HEK293T (cell line): Measurements from ENCODE around the gene NOCT.
A peak's percentile ranks its signal among the peaks of the same experiment; 100 is the strongest.

Experiments
- CTCF ChIA-PET: fragments of 350-600 bp; formaldehyde crosslinking; extraction: SDS; loops from one replicate; lab custom pipeline; 2021; ENCODE audit warnings: antibody characterized with exemption, inconsistent platforms; lab: Yijun Ruan, JAX
- POLR2A ChIA-PET: fragments of 350-600 bp; formaldehyde crosslinking; extraction: SDS; loops from one replicate; lab custom pipeline; 2020; ENCODE audit warnings: antibody characterized with exemption, inconsistent platforms; lab: Yijun Ruan, JAX
- DNase-seq: peaks from one replicate; pipeline ENCODE4 v3.0.0; 2012; ENCODE audit warnings: mixed read lengths; ENCODE audit errors: extremely low spot score
- ARNT ChIP-seq: fragments of 450-650 bp; IDR thresholded peaks from 2 replicates; pipeline ENCODE4 v1.6.1; 2017; ENCODE audit warnings: mild to moderate bottlenecking
- BHLHE40 ChIP-seq: fragments of 450-650 bp; IDR thresholded peaks from 2 replicates; pipeline ENCODE4 v1.6.1; 2016; ENCODE audit warnings: mild to moderate bottlenecking, moderate library complexity, borderline replicate concordance
- CTBP1 ChIP-seq: fragments of 450-650 bp; IDR thresholded peaks from 2 replicates; pipeline ENCODE4 v1.6.1; 2016; ENCODE audit warnings: borderline replicate concordance
- ELF4 ChIP-seq: fragments of 450-650 bp; IDR thresholded peaks from 2 replicates; pipeline ENCODE4 v1.6.1; 2017; ENCODE audit warnings: antibody characterized with exemption
- FOXA1 ChIP-seq: fragments of 450-650 bp; IDR thresholded peaks from 2 replicates; pipeline ENCODE4 v1.6.1; 2016; ENCODE audit warnings: mild to moderate bottlenecking
- FOXK2 ChIP-seq: fragments of 450-650 bp; IDR thresholded peaks from 2 replicates; pipeline ENCODE4 v1.6.1; 2016; ENCODE audit warnings: mild to moderate bottlenecking
- FOXM1 ChIP-seq: fragments of 450-650 bp; IDR thresholded peaks from 2 replicates; pipeline ENCODE4 v1.6.1; 2017; ENCODE audit warnings: mild to moderate bottlenecking, borderline replicate concordance
- HDGF ChIP-seq: fragments of 450-650 bp; IDR thresholded peaks from 2 replicates; pipeline ENCODE4 v1.6.1; 2017; ENCODE audit warnings: antibody characterized with exemption, borderline replicate concordance
- L3MBTL2 ChIP-seq: fragments of 450-650 bp; conservative IDR thresholded peaks from 2 replicates; pipeline ENCODE4 v1.6.1; 2016; ENCODE audit warnings: mild to moderate bottlenecking
- LEF1 ChIP-seq: fragments of 450-650 bp; IDR thresholded peaks from 2 replicates; pipeline ENCODE4 v1.6.1; 2017; ENCODE audit warnings: mild to moderate bottlenecking, borderline replicate concordance
- NFRKB ChIP-seq: fragments of 450-650 bp; IDR thresholded peaks from 2 replicates; pipeline ENCODE4 v1.6.1; 2016; ENCODE audit warnings: mild to moderate bottlenecking, moderate library complexity
- PKNOX1 ChIP-seq: fragments of 450-650 bp; IDR thresholded peaks from 2 replicates; pipeline ENCODE4 v1.6.1; 2016
- SP1 ChIP-seq: fragments of 450-650 bp; IDR thresholded peaks from 2 replicates; pipeline ENCODE4 v1.6.1; 2017
- SUZ12 ChIP-seq: fragments of 450-650 bp; IDR thresholded peaks from 2 replicates; pipeline ENCODE4 v1.6.1; 2016; ENCODE audit warnings: mild to moderate bottlenecking
- TARDBP ChIP-seq: fragments of 450-650 bp; IDR thresholded peaks from 2 replicates; pipeline ENCODE4 v1.6.1; 2016
- ZNF384 ChIP-seq: fragments of 450-650 bp; IDR thresholded peaks from 2 replicates; pipeline ENCODE4 v1.6.1; 2016

NOCT gene

GRCh38 chr4:138977524-138977923, 38.1 kb upstream of the NOCT start:
- no peak for TF ChIP-seq ARNT
- no peak for TF ChIP-seq HDGF
- TF ChIP-seq ZNF384 = no peak
- no peak for TF ChIP-seq BHLHE40
- no peak for TF ChIP-seq TARDBP
- TF ChIP-seq SUZ12 = no peak
- TF ChIP-seq L3MBTL2 = no peak
- no peak for TF ChIP-seq CTBP1
- TF ChIP-seq SP1 = no peak
- no peak for TF ChIP-seq LEF1
- no peak for TF ChIP-seq FOXK2
- TF ChIP-seq FOXM1 = no peak
- TF ChIP-seq ELF4 = no peak
- TF ChIP-seq NFRKB = no peak
- CTCF ChIA-PET = interaction anchor here (1.0 kb wide), 1 partner anchor 14 kb away, joined by 3 read pairs; no protein-coding TSS in a partner anchor
- no peak for DNase-seq
- POLR2A ChIA-PET = interaction anchor here (0.5 kb wide), 1 partner anchor 202 kb away, joined by 3 read pairs; no protein-coding TSS in a partner anchor

DNA sequence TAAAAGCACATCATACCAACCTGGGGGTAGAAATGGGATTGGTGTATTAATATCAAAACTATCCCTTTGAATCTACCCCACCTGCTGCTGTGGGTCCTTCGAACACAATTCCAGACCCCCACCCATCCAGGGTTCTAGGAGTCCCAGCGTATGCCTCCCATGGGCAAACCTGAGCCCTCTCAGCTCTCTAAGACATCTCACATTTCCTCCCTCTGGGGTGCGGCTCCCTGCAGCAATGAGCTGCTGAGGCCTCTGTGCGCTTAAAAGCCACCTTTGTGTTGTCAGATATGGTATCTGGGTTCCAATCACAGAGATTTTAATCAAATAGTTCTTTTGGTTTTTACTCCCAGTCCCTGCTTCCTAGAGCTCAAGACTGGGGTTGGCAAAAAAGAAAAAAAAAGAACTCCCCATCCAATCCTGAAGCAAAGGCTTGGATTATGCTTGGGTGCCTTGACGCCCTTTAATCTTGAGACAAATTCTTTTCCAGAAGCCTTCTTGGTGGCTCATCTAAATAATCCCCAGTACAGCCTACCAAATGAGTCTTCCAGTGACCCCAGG, 37.5 kb upstream of the NOCT start:
- no peak for DNase-seq
- TF ChIP-seq FOXM1 (no peak), PKNOX1 (no peak), L3MBTL2 (no peak), CTBP1 (no peak), ARNT (no peak), FOXK2 (no peak), LEF1 (no peak), TARDBP (no peak), ZNF384 (no peak), SUZ12 (no peak), ELF4 (no peak), NFRKB (no peak), HDGF (no peak), FOXA1 (no peak), SP1 (no peak), BHLHE40 (no peak)
- POLR2A ChIA-PET = interaction anchor here (0.5 kb wide), 1 partner anchor 203 kb away, joined by 3 read pairs; no protein-coding TSS in a partner anchor
- CTCF ChIA-PET = interaction anchor here (0.6 to 1.0 kb wide), 3 partner anchors 14 to 213 kb away, joined by 3 read pairs; no protein-coding TSS in a partner anchor

DNA sequence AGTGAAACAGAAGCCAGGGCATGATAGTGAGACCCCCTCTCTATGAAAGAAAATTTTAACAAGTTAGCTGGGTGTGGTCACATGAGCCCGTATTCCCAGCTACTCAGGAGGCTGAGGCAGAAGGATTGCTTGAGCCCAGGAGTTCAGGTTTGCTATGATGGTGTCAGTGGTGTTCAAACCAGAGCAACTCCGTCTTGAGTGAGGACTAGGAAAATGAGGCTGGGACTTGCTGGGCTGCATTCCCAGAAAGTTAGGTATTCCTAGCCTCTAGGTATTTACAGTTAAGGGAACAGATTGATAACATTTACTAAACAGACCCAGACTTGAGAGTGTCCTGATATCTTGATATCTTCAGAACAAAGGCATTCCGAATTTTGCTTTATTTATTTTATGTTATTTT, 37.0 kb upstream of the NOCT start:
- CTCF ChIA-PET = interaction anchor here (0.6 to 1.0 kb wide), 3 partner anchors 15 to 213 kb away, joined by 3 read pairs; no protein-coding TSS in a partner anchor
- no peak for DNase-seq

DNA sequence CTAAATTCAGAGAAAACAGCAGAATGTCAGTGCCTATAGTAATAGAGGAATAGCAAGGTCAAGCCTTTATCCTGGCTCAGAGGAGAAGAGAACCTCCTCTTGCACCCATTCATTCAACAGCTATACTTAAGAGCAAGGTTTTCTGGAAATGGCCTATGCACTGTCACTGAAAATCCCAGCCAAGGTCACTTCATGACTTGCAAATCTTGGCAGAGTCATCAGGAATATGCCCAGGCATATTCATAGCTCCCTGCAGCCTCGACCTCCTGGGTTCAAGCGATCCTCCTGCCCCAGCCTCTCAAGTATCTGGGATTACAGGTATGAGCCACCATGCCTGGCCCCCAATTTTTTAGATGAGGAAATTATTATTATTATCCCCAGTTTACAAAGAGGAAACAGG, 35.8 kb upstream of the NOCT start:
- CTCF ChIA-PET = no interaction called here
- POLR2A ChIA-PET = no interaction called here
- DNase-seq = no peak
- TF ChIP-seq ARNT = no peak
- TF ChIP-seq FOXM1 = no peak
- TF ChIP-seq HDGF = no peak
- TF ChIP-seq BHLHE40 = no peak

More for the DNA sequence above, 37.0 kb upstream of the NOCT start:
- POLR2A ChIA-PET = no interaction called here
- TF ChIP-seq SP1 (no peak), FOXA1 (no peak), L3MBTL2 (no peak)

DNA sequence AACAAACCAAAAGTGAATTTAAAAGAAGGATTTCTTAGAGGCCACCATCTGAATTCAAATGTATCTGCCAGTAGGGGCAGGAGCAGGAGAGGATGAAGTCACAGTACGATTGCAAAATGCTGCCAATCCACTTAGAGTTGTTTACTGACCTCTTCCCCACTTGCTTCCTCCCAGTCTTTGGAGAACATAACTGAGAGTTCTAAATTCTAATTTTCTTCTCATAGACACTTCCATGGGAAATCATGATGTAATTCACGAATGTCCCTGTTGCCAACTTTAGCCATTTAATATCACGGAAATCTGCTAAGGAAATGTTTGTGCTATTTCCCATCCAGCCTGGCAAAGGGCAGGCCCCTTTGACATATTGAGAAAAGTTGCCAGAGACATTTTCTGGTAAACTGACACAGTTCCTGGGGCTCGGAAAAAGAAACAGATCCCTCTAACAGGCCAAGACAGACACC, 33.6 kb upstream of the NOCT start:
- POLR2A ChIA-PET = no interaction called here
- TF ChIP-seq FOXA1 (no peak), LEF1 (no peak), ZNF384 (no peak), FOXK2 (no peak), L3MBTL2 (no peak), BHLHE40 (no peak), ELF4 (no peak), ARNT (no peak), TARDBP (no peak), SP1 (no peak), SUZ12 (no peak), FOXM1 (no peak), PKNOX1 (no peak), HDGF (no peak), NFRKB (no peak), CTBP1 (no peak)
- DNase-seq = no peak
- CTCF ChIA-PET = no interaction called here

GRCh38 chr4:138982754-138983153, 32.8 kb upstream of the NOCT start:
- ChIA-PET CTCF (no interaction called here), POLR2A (no interaction called here)
- DNase-seq = no peak
- TF ChIP-seq ELF4 (no peak), HDGF (no peak), ARNT (no peak), BHLHE40 (no peak), LEF1 (no peak), L3MBTL2 (no peak), FOXM1 (no peak), NFRKB (no peak), SP1 (no peak), ZNF384 (no peak)

DNA sequence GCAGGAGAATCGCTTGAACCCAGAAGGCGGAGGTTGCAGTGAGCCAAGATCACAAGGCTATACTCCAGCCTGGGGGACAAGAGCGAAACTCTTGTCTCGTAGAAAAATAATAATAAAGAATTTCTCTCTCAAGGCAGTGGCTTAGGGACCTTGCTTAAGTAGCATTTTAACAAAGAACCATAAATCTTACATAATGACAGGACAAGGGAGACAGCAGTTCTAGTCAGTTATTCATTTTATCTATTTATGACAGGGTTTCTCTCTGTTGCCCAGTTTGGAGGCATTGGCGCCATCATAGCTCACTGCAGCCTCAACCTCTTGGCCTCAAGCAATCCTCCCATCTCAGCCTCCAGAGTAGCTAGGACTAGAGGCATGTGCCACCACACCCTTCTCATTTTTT, 31.9 kb upstream of the NOCT start:
- ChIA-PET CTCF (no interaction called here), POLR2A (no interaction called here)
- TF ChIP-seq BHLHE40 = no peak
- TF ChIP-seq PKNOX1 = peak; percentile 63; the same call in 1 of the 2 replicates
- DNase-seq = no peak
